Astrocyte (in vitro differentiated cells and primary cell): Measurements from ENCODE around the gene RALGAPA2.

Experiments
- EZH2 ChIP-seq: IDR thresholded peaks from 2 replicates; pipeline ENCODE4 v1.6.1; 2012; ENCODE audit warnings: mild to moderate bottlenecking, low read length, inconsistent platforms; ENCODE audit not compliant: insufficient read depth
- TF ChIP-seq, protein P1 (sequence below): IDR thresholded peaks from 2 replicates; pipeline ENCODE4 v1.5.1; 2011; ENCODE audit warnings: low read depth, mild to moderate bottlenecking, inconsistent platforms, low read length, moderate library complexity; ENCODE audit not compliant: insufficient read depth

DNA sequence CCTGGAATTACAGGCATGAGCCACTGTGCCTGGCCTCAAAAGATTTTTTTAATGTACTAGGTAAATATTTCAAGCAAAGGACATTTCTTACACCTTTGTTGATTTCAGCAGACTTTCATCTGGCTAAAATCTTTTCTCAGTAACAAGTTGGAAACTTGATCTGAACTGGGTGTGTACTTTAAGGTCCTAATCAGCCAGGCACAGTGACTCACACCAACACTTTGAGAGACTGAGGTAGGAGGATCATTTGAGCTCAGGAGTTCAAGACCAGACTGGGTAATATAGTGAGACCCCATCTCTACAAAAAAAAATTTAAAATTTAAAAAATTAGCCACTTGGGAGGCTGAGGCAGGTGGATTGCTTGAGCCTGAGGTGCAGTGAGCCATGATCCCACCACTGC is 7.0 kb upstream of the RALGAPA2 start:
- TF ChIP-seq, protein P1, sequence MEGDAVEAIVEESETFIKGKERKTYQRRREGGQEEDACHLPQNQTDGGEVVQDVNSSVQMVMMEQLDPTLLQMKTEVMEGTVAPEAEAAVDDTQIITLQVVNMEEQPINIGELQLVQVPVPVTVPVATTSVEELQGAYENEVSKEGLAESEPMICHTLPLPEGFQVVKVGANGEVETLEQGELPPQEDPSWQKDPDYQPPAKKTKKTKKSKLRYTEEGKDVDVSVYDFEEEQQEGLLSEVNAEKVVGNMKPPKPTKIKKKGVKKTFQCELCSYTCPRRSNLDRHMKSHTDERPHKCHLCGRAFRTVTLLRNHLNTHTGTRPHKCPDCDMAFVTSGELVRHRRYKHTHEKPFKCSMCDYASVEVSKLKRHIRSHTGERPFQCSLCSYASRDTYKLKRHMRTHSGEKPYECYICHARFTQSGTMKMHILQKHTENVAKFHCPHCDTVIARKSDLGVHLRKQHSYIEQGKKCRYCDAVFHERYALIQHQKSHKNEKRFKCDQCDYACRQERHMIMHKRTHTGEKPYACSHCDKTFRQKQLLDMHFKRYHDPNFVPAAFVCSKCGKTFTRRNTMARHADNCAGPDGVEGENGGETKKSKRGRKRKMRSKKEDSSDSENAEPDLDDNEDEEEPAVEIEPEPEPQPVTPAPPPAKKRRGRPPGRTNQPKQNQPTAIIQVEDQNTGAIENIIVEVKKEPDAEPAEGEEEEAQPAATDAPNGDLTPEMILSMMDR = no peak
- TF ChIP-seq EZH2 = no peak
